ENCODE measurements around the gene RBMS3. TPM values are rescaled to one million over a fixed set of nuclear protein-coding genes. Genes with fewer than 3 reads are reported as not detected.

Gene RBMS3
- total and polyA plus RNA-seq, 2 experiments from 2014 or later, result 3.2 to 7.4 TPM

GRCh38 chr3:29555590-29555989 is 274.7 kb downstream of the RBMS3 start (continued):
- no peak for TF ChIP-seq ETS1 (IDR thresholded peaks at IDR 0.05)
- TF ChIP-seq CTCF (conservative IDR thresholded peaks at IDR 0.05; ENCODE audit: low read depth in 2 of 2), result no peak
- TF ChIP-seq NANOG (IDR thresholded peaks at IDR 0.05; ENCODE audit: borderline replicate concordance), result no peak
- TF ChIP-seq JUNB (IDR thresholded peaks at IDR 0.05; ENCODE audit: unreplicated experiment), result no peak
- no peak for TF ChIP-seq EZH2 (IDR thresholded peaks at IDR 0.05; ENCODE audit: low read depth, unreplicated experiment)
- TF ChIP-seq REST (IDR thresholded peaks at IDR 0.05; ENCODE audit: unreplicated experiment), result no peak
- TF ChIP-seq STAT1 (IDR thresholded peaks at IDR 0.05; ENCODE audit: unreplicated experiment), result no peak

- Histone ChIP-seq H3K27me3 (ENCODE audit: insufficient read depth) (no peaks in the 10 kb centered on the region), H2AFZ (no peak overlapping the region), H3K9me2 (ENCODE audit: insufficient read depth) (no peaks in the 10 kb centered on the region; the same call in 1 of the 2 replicates), H3K4me2 (no peak overlapping the region), H3K79me2 (replicated peaks; ENCODE audit: insufficient read depth) (no peaks in the 10 kb centered on the region), H3K4me3 (no peak overlapping the region), H3F3A (replicated peaks; ENCODE audit: low read depth) (no peaks in the 10 kb centered on the region), H3K27ac (ENCODE audit: low read depth) (no peak overlapping the region), H3K4me1 (ENCODE audit: insufficient read depth) (no peaks in the 10 kb centered on the region), H3K36me3 (ENCODE audit: insufficient read depth) (no peaks in the 10 kb centered on the region), H4K20me1 (replicated peaks; ENCODE audit: insufficient read depth) (no peaks in the 10 kb centered on the region)
- Mint-ChIP-seq H3K4me1 (peaks cover 11% of the 10 kb centered on the region), H3K9me3 (no peaks in the 10 kb centered on the region), H3K4me3 (no peak overlapping the region), H3K27ac (no peak overlapping the region), H3K36me3 (ENCODE audit: low read depth) (no peaks in the 10 kb centered on the region), H3K27me3 (ENCODE audit: insufficient read depth, low read depth, poor library complexity) (peaks cover 2% of the 10 kb centered on the region)
- ATAC-seq (no peak), DNase-seq (ENCODE audit: low spot score) (no peak)
- TF ChIP-seq REST (IDR thresholded peaks at IDR 0.05; ENCODE audit: unreplicated experiment) (no peak), STAT1 (IDR thresholded peaks at IDR 0.05; ENCODE audit: unreplicated experiment) (no peak), EZH2 (IDR thresholded peaks at IDR 0.05; ENCODE audit: low read depth, unreplicated experiment) (no peak), CREB1 (CRISPR knock-in tag; IDR thresholded peaks at IDR 0.05; ENCODE audit: low read depth) (no peak), EZH2phosphoT487 (IDR thresholded peaks at IDR 0.05; ENCODE audit: unreplicated experiment) (no peak), ZNF331 (CRISPR knock-in tag; IDR thresholded peaks at IDR 0.05; ENCODE audit: low read depth) (no peak), CTCF (conservative IDR thresholded peaks at IDR 0.05; ENCODE audit: low read depth in 2 of 2) (no peak), ZNF114 (CRISPR knock-in tag; IDR thresholded peaks at IDR 0.05) (no peak), POLR2AphosphoS5 (IDR thresholded peaks at IDR 0.05; ENCODE audit: low read depth) (no peak), NANOG (IDR thresholded peaks at IDR 0.05; ENCODE audit: borderline replicate concordance) (no peak)
Observed at GRCh38 chr3:29557186-29557585, 276.3 kb downstream of the RBMS3 start.
